NK-92 (cell line): ENCODE results near the gene DSN1.

ENCODE experiments used
- DNase-seq: peaks from one replicate; lab custom pipeline; 2025; ENCODE audit not compliant: unreplicated experiment; lab: John Stamatoyannopoulos, UW

DSN1 gene

GRCh38 chr20:36758276-36758675 lies 15.3 kb downstream of the DSN1 start:
- DNase-seq: no peak

GRCh38 chr20:36756496-36756895 lies 17.1 kb downstream of the DSN1 start:
- DNase-seq: no peak

- DNase-seq: no peak
Measured at GRCh38 chr20:36754656-36755222, 18.8 kb downstream of the DSN1 start.

GRCh38 chr20:36752582-36752981 lies 21.0 kb downstream of the DSN1 start:
- no peak for DNase-seq

DNA sequence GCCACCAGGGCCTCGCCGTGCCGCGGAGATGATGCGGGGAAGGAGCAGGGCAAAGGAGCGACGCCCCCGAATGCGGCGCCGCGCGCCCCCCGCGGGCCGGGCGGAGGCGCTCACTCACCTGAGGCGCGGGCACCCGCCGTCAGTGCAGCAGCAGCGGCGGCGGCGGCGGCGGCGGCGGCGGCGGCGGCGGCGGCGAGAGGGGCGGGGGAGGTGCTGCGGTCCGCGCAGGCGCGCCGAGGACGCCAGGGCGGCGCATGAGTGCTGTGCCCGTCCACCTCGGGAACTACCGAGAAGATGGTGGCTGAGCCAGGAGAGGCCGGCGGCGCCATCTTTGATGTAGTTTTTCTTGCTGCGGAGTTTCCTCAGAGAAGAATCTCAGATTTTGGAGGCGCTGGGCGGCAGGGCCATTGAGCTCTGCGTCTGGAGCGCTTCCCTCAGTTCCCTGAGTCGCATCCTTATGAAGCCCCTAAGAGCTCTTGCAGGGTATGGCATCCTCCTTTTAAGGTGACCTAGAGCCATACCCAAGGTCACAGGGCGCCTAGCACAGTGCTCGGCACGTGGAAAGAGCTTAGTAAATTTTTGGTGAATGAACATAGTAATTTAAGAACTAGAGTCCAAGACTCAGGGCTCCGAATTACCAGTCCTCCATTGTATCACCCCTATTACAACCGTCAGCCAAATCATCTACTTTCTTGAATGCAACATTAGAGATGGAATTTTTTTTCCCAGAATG lies 27.5 kb downstream of the DSN1 start, which contains the start of gene NDRG3:
Gene NDRG3, minus strand, starts transcription at position 164 of the 733 bp plus-strand sequence. CDS start 24,355 bp downstream, outside the sequence.
- DNase-seq: peak; percentile 44

DNA sequence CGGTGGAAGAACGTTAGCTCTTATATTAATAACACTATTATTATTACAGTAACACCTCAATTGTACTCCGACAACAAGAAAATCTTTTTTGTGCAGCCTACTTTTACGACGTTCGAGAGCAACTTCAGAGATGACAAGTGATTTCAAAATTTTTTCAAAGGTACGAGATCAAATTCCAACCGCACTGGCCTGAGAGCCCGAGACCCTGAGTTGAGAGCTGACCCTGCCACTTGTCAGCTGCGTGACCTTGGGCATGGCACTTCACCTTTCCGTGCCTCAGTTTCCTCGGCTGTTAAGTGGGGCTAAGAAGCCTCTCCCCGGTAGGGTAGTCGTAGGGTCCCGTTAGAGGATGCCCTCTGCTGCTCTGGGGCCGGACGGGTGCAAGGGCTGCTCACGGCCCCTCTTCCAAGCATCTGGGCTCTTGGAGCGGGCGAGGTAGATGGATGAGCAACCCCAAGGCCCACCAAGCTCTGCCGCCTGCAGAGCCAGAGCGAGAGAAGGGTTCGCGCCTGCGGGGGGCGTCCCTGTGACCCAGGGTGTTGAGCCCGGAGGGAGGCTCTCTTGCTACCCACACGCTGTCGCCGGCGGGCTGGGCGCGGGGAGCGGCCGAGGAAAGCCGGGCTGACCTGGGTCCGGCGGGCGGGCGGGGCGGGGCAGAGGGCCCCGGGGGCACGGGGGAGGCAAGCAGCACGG lies 28.2 kb downstream of the DSN1 start:
- no peak for DNase-seq

DNA sequence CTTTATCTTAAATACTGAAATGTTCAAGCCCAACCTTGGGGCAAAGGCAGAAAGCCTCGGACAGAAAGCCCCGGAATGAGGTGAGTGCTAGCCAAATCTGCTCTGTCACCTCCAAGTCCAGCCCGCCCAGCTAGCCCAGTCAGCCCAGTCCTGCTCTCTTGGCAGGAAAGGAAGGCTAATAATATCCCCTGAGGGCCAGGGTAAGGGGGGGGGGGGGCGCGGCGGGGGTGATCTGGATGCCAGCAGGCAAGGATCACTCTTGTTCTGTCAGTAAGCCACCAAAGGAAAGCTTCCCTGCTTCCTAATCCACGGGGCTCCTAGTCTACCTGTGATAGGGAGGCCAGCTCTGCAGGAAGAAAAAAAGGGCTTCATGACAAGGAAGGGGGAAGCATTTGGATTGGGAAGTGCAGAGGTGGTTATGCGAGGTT lies 28.8 kb downstream of the DSN1 start:
- no peak for DNase-seq

GRCh38 chr20:36744243-36744642 lies 29.3 kb downstream of the DSN1 start:
- DNase-seq: no peak

- no peak for DNase-seq
Measured at GRCh38 chr20:36742558-36742957, 31.0 kb downstream of the DSN1 start.

DNA sequence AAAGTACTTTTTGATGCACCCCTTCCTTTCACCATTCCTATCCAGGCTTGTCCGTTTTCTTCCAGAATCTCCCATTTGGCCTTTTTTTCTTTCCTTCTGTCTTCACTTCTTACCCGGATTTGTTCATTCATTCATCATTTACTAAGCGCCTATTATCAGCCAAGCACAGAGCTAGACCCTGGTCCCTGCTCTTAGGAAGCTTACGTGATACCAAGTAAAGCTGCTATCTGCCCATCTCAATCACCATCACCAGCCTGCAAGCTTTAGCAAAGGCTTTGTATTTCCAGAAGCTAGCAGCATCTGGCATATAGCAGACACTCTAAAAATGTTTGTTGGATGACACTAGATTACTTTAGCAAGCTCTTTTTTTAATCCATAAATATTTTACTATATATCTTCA lies 32.5 kb downstream of the DSN1 start:
- no peak for DNase-seq

DNA sequence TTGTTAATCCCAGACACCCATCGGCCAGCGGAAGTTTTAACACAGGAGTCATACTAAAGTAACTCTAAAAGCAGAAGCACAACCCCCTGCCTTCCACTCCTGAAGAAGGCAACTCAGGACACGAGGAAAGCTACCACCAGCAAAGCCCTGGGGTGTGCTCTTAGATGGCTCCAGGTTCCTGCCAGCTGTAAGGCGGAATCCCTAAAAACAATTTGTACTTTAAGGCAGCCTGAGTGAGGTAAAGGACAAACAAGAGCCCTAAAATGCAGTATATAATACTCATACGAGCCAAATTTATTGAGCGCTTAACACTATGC lies 36.4 kb downstream of the DSN1 start:
- no peak for DNase-seq

DNA sequence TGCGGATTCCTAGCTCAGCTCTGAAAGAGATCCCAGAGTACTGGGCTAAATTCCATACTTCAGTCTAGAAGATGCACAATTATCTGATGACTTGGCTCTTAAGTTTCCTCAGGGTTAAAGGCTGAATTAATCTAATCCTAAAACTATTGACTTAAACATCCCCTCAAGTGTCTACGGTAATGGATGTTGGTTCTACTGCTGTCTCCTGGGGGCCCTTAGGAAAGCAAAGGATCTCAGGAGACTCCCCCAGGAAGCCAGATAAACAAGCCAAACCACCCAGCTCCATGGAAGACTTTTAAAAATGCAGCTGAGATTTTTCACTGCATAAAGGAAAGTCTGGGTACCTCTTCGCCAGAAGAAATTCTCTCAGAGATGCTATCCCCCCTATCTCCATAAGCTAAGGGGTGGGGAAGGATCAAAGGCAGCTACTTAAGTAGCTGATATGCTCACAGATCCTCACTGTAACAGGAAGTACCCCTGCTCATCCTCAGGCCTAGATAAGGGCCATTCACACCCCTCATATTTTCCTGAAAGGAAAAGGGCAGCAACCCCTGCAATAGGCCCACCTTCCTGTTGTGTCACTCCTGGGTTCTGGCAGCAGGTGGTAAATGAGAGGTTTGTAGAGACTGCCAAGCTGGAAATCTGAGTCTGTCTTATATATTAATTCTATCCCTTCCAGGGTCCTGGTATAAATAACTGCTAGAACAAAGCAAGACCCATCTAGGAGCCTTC lies 36.9 kb downstream of the DSN1 start:
- no peak for DNase-seq

DNA sequence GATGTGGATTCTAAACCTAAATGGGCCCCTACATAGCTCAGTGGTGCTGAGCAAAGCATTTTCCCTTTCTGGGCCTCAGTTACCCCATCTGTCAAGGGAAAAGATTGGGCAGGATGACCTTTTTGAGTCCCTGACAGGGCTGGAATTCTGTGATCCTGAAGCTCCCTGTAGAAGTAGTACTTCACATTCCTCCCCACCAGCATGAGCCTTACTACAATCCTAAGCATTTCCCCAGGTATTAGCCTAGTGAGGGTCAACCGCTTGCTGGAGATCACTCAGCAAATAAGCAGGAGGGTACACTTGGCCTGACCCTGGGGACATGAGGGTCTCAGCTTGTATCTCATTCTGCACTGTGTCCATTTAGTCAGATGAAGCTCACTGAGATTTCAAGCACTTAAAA lies 41.1 kb downstream of the DSN1 start:
- DNase-seq: no peak

GRCh38 chr20:36728986-36729385 lies 44.6 kb downstream of the DSN1 start:
- no peak for DNase-seq

DNA sequence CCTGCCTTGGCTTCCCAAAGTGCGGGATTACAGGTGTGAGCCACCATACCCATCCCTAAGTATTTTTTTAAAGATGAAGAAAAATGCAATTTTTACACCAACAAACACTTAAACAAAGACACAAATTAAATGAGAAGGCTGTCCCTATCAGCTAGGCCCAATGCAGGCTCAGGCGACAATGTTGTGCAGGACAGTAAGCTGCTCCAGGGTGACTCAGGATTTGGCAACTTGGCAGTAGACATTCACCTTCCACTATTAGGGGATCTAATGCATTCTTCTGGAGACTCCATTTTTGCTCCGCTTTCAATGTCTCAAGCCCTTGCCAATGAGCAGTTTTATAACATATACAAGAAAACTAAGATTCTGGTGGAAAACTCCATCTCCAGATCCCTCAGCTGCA lies 47.4 kb downstream of the DSN1 start:
- no peak for DNase-seq

GRCh38 chr20:36720510-36720909 lies 53.1 kb downstream of the DSN1 start:
- DNase-seq: no peak

DNA sequence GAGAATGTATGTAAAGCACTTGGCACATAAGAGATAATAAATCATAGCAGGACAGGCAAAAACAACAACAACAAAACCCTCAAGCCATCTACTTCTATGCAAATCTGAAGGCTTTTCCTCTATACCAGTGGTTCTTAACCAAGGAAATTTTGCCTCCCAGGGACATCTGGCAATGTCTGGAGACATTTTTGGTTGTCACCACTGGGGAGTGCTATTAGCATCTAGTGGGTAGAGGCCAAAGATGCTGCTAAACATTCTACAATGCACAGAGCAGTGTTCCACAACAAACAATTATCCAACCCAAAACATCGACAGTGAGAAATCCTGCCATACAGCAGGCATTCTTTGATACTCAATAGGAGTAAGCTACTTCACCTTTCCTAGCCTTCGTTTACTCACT lies 55.9 kb downstream of the DSN1 start:
- DNase-seq: no peak

DNA sequence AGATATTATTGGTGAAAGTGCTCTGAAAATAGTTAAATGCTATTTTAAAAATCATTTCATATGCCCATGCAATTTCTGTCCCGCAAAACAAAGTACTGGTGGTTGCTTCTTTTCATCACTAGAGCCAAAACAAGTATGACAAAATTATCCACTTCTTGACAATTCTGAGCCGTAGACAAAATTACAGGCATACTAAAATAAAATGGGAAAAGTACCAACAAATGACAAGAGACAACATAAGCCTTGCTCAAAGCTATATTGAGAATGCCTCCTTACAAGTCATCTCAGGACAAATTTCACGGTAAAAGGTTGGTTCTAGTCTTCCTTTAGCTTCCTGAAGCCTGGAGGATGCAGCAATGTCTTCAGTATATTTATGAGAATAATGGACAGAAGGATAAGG lies 56.5 kb downstream of the DSN1 start:
- DNase-seq: no peak

GRCh38 chr20:36712775-36713174 lies 60.8 kb downstream of the DSN1 start:
- DNase-seq: no peak

- DNase-seq: no peak
Measured at GRCh38 chr20:36709126-36709525, 64.4 kb downstream of the DSN1 start.

GRCh38 chr20:36703530-36703929 lies 70.0 kb downstream of the DSN1 start:
- DNase-seq: no peak
